HCT116 (cell line): ENCODE data around the gene UBE2E2. TPM values are rescaled to one million over a fixed set of nuclear protein-coding genes. Genes with fewer than 3 reads are reported as not detected.

Experiments used
- ATAC-seq: fragments of 200-7000 bp; cut with Tn5 transposase; 2 replicates; pipeline ENCODE4 v1.9.1; 2020; ENCODE audit warnings: mild to moderate bottlenecking, moderate library complexity
- BruUV-seq: library from RNA; stranded (reverse); fragments of 400-500 nt; replicated peaks from 2 replicates; lab custom pipeline; 2021; lab: Mats Ljungman, UMichigan
- CTCF ChIA-PET: fragments of 300-600 bp; sonication (Branson Sonifier 250); formaldehyde crosslinking; loops from one replicate; lab custom pipeline; 2021; ENCODE audit warnings: antibody characterized with exemption; lab: Charles Lee
- POLR2A ChIA-PET: fragments of 300-600, 350-600 bp; sonication (Branson Sonifier 250); formaldehyde crosslinking; loops from one replicate; lab custom pipeline; 2021; ENCODE audit warnings: antibody characterized with exemption; lab: Charles Lee
- RAD21 ChIA-PET, 2 experiments: fragments of 300-600 bp; sonication (Branson Sonifier 250); formaldehyde crosslinking; loops; one replicate each; lab custom pipeline; 2023; ENCODE audit warnings: low total read pairs in 2 of 2; ENCODE audit not compliant: uncharacterized antibody in 2 of 2, unreplicated experiment in 2 of 2, low non-redundant PET in 1 of 2; lab: Charles Lee
- DNase-seq: peaks from one replicate; pipeline ENCODE4 v3.0.0-alpha.2; 2010; ENCODE audit warnings: low read depth, low spot score
- H2AFZ ChIP-seq: fragments of 200-600 bp; shearing (Covaris generic), sonication (generic); 2 replicates; pipeline ENCODE4 v1.6.1; 2017; ENCODE audit warnings: low read depth, mixed run types, mixed read lengths, antibody characterized with exemption, low read length; ENCODE audit not compliant: poor library complexity, severe bottlenecking
- H3K27ac ChIP-seq: 2 replicates; pipeline ENCODE4 v1.5.1; 2012; ENCODE audit warnings: low read depth, low read length
- H3K27me3 ChIP-seq: fragments of 200-600 bp; sonication (generic); 2 replicates; pipeline ENCODE4 v1.6.1; 2016; ENCODE audit warnings: mixed run types, low read length, mixed read lengths; ENCODE audit not compliant: insufficient read depth
- H3K36me3 ChIP-seq, 2 experiments: fragments of 200-500 bp in 1 of 2; fragments of 200-600 bp in 1 of 2; sonication (Bioruptor generic) in 1 of 2; sonication (generic) in 1 of 2; 2 replicates each; pipeline versions ENCODE4 v1.5.1 to v1.6.1; 2014 to 2016; ENCODE audit warnings: low read length in 2 of 2, inconsistent platforms in 1 of 2, mixed read lengths in 1 of 2, mixed run types in 1 of 2; ENCODE audit not compliant: insufficient read depth in 2 of 2, control insufficient read depth in 1 of 2
- H3K4me1 ChIP-seq, 2 experiments: fragments of 200-600 bp in 1 of 2; sonication (generic) in 1 of 2; 2 replicates each; pipeline versions ENCODE4 v1.5.1 to v1.6.1; 2012 to 2017; ENCODE audit warnings: low read length in 2 of 2, inconsistent platforms in 1 of 2, mild to moderate bottlenecking in 1 of 2, mixed read lengths in 1 of 2, mixed run types in 1 of 2, moderate library complexity in 1 of 2; ENCODE audit not compliant: insufficient read depth in 2 of 2, control insufficient read depth in 1 of 2
- H3K4me2 ChIP-seq: fragments of 200-600 bp; sonication (generic); 2 replicates; pipeline ENCODE4 v1.6.1; 2017; ENCODE audit warnings: mixed run types, low read length, mixed read lengths
- H3K4me3 ChIP-seq, 2 experiments: fragments of 200-600 bp in 1 of 2; sonication (generic) in 1 of 2; replicated peaks in 1 of 2; 2 replicates each; pipeline ENCODE4 v1.5.1; 2011 to 2016; ENCODE audit warnings: low read length in 2 of 2, control low read depth in 1 of 2, low read depth in 1 of 2, mild to moderate bottlenecking in 1 of 2, mixed read lengths in 1 of 2, mixed run types in 1 of 2
- H3K79me2 ChIP-seq: fragments of 200-600 bp; sonication (generic); 2 replicates; pipeline ENCODE4 v1.6.1; 2017; ENCODE audit warnings: mild to moderate bottlenecking, mixed run types, low read length, moderate library complexity, mixed read lengths; ENCODE audit not compliant: insufficient read depth
- H3K9ac ChIP-seq: fragments of 200-600 bp; sonication (generic); 2 replicates; pipeline ENCODE4 v1.6.1; 2016; ENCODE audit warnings: low read length, mixed read lengths
- H3K9me2 ChIP-seq: fragments of 200-600 bp; sonication (generic), shearing (Covaris generic); 2 replicates; pipeline ENCODE4 v1.6.1; 2017; ENCODE audit warnings: mixed run types, mild to moderate bottlenecking, moderate library complexity; ENCODE audit not compliant: insufficient read depth
- H3K9me3 ChIP-seq, 2 experiments: fragments of 200-500 bp in 1 of 2; fragments of 200-600 bp in 1 of 2; sonication (Bioruptor generic) in 1 of 2; sonication (generic) in 1 of 2; 2 replicates each; pipeline ENCODE4 v1.6.1; 2014 to 2017; ENCODE audit warnings: low read length in 2 of 2, mixed read lengths in 2 of 2, inconsistent platforms in 1 of 2, low read depth in 1 of 2, mild to moderate bottlenecking in 1 of 2, mixed run types in 1 of 2, moderate library complexity in 1 of 2; ENCODE audit not compliant: control insufficient read depth in 1 of 2, insufficient read depth in 1 of 2
- H4K20me1 ChIP-seq: fragments of 200-600 bp; sonication (generic), shearing (Covaris generic); 2 replicates; pipeline ENCODE4 v1.6.1; 2017; ENCODE audit warnings: mixed run types, mild to moderate bottlenecking, moderate library complexity; ENCODE audit not compliant: insufficient read depth
- ATF3 ChIP-seq: IDR thresholded peaks from 2 replicates; pipeline ENCODE4 v1.6.1; 2012
- CBX3 ChIP-seq: IDR thresholded peaks from 2 replicates; pipeline ENCODE4 v1.6.1; 2012; ENCODE audit warnings: low read depth
- CEBPB ChIP-seq: IDR thresholded peaks from 2 replicates; pipeline ENCODE4 v1.6.1; 2012; ENCODE audit warnings: low read depth
- CTCF ChIP-seq, 3 experiments: fragments of 200-600 bp in 1 of 3; sonication (generic) in 1 of 3; IDR thresholded peaks in 2 of 3; conservative IDR thresholded peaks in 1 of 3; 2 replicates each; pipeline ENCODE4 v1.5.1; 2012 to 2017; ENCODE audit warnings: low read depth in 2 of 3, low read length in 2 of 3, antibody characterized with exemption in 1 of 3, borderline replicate concordance in 1 of 3, control low read depth in 1 of 3, mild to moderate bottlenecking in 1 of 3, mixed read lengths in 1 of 3, mixed run types in 1 of 3, moderate library complexity in 1 of 3; ENCODE audit not compliant: insufficient read depth in 1 of 3
- EGR1 ChIP-seq: IDR thresholded peaks from 2 replicates; pipeline ENCODE4 v1.6.1; 2012; ENCODE audit warnings: low read depth
- ELF1 ChIP-seq: IDR thresholded peaks from 2 replicates; pipeline ENCODE4 v1.6.1; 2012; ENCODE audit warnings: low read depth, borderline replicate concordance
- EZH2phosphoT487 ChIP-seq: fragments of 200-600 bp; IDR thresholded peaks from 2 replicates; pipeline ENCODE4 v1.6.1; 2018; ENCODE audit warnings: antibody characterized with exemption, borderline replicate concordance
- FOSL1 ChIP-seq: IDR thresholded peaks from 2 replicates; pipeline ENCODE4 v1.6.1; 2012; ENCODE audit warnings: low read depth
- JUND ChIP-seq: IDR thresholded peaks from 2 replicates; pipeline ENCODE4 v1.6.1; 2012
- MAX ChIP-seq: IDR thresholded peaks from 2 replicates; pipeline ENCODE4 v1.6.1; 2012
- POLR2A ChIP-seq: IDR thresholded peaks from 2 replicates; pipeline ENCODE4 v1.7.0; 2011; ENCODE audit warnings: borderline replicate concordance; ENCODE audit not compliant: insufficient read depth, insufficient read length; ENCODE audit errors: extremely low read depth
- POLR2AphosphoS5 ChIP-seq: IDR thresholded peaks from 2 replicates; pipeline ENCODE4 v1.6.1; 2011; ENCODE audit warnings: mild to moderate bottlenecking, low read depth, low read length, moderate library complexity
- RAD21 ChIP-seq: IDR thresholded peaks from 2 replicates; pipeline ENCODE4 v1.6.1; 2012; ENCODE audit warnings: low read depth, mild to moderate bottlenecking
- SIN3A ChIP-seq: IDR thresholded peaks from 2 replicates; pipeline ENCODE4 v1.6.1; 2012; ENCODE audit warnings: low read depth
- SP1 ChIP-seq: IDR thresholded peaks from 2 replicates; pipeline ENCODE4 v1.6.1; 2012; ENCODE audit warnings: low read depth
- SRF ChIP-seq: IDR thresholded peaks from 2 replicates; pipeline ENCODE4 v1.6.1; 2012; ENCODE audit warnings: low read depth
- TCF7L2 ChIP-seq: IDR thresholded peaks from 2 replicates; pipeline ENCODE4 v1.7.0; 2011; ENCODE audit warnings: borderline replicate concordance, inconsistent platforms; ENCODE audit not compliant: insufficient read depth, insufficient read length; ENCODE audit errors: extremely low read depth
- ZNF274 ChIP-seq: fragments of 200-500 bp; sonication (Bioruptor generic); IDR thresholded peaks from 2 replicates; pipeline ENCODE4 v1.6.1; 2014; ENCODE audit warnings: mild to moderate bottlenecking, low read depth, low read length, inconsistent platforms
- intact Hi-C: fragments of 100-400 bp; cut with micrococcal nuclease; formaldehyde crosslinking; loops from 2 replicates; pipeline ENCODE4 v1.10.0; 2022
- total RNA-seq: library from RNA; stranded (reverse); gene quantifications from one replicate; pipeline ENCODE4 v1.2.1, GENCODE V29; 2021; ENCODE audit not compliant: unreplicated experiment

UBE2E2 gene
- total RNA-seq, 1 experiment from 2014 or later = 21.4 TPM

- ATAC-seq (no peak), DNase-seq (no peak)
- Histone ChIP-seq H3K79me2 (no peaks in the 10 kb centered on the region), H4K20me1 (no peaks in the 10 kb centered on the region; the same call in 1 of the 2 replicates), H3K27me3 (0 out of 2 replicates have a peak, but pooled peaks cover 8% of the 10 kb centered on the region), H3K4me2 (no peak overlapping the region), H3K9ac (no peak overlapping the region), H3K27ac (no peak overlapping the region)
- CTCF ChIA-PET = no interaction called here
- BruUV-seq = no TSS peak
- RAD21 ChIA-PET = no interaction called here
- TF ChIP-seq CEBPB (no peak), RAD21 (no peak), ZNF274 (no peak), SP1 (no peak), EGR1 (no peak), POLR2AphosphoS5 (no peak), CTCF (IDR thresholded peaks at IDR 0.05 in 2 of 3, conservative IDR thresholded peaks at IDR 0.05 in 1 of 3; ENCODE audit: borderline replicate concordance in 1 of 3, insufficient read depth in 1 of 3, low read depth in 2 of 3, low read length in 2 of 3) (no peak), EZH2phosphoT487 (no peak), CBX3 (no peak), MAX (no peak), ATF3 (no peak), SRF (no peak), JUND (no peak), POLR2A (no peak), FOSL1 (no peak), TCF7L2 (no peak), SIN3A (no peak), ELF1 (no peak)
- TF ChIP-seq, all 23 proteins: peak for 0
- Histone ChIP-seq H3K4me3 (no peak overlapping the region), H3K9me2 (no peaks in the 10 kb centered on the region), H3K9me3 (no peaks in the 10 kb centered on the region), H3K4me1 (no peaks in the 10 kb centered on the region), H3K36me3 (no peaks in the 10 kb centered on the region), H2AFZ (no peak overlapping the region)
- intact Hi-C loops = no loop called here
- POLR2A ChIA-PET = no interaction called here
Measured at GRCh38 chr3:23316924-23317323, 113.8 kb downstream of the UBE2E2 start.
